PC-3 (cell line): ENCODE results near the gene FGGY.

Source experiments
- CTCF ChIP-seq: fragments of 300-600 bp; sonication (generic); conservative IDR thresholded peaks from 2 replicates; pipeline ENCODE4 v1.5.1; 2017; ENCODE audit warnings: antibody characterized with exemption, low read depth, mild to moderate bottlenecking, low read length
- EZH2 ChIP-seq: fragments of 300-600 bp; sonication (generic); IDR thresholded peaks from one replicate; pipeline ENCODE4 v1.6.1; 2017; ENCODE audit warnings: antibody characterized with exemption, mild to moderate bottlenecking, low read length; ENCODE audit not compliant: unreplicated experiment
- EZH2phosphoT487 ChIP-seq: fragments of 300-600 bp; sonication (generic); IDR thresholded peaks from 2 replicates; pipeline ENCODE4 v1.6.1; 2018; ENCODE audit warnings: mild to moderate bottlenecking, antibody characterized with exemption, low read length, borderline replicate concordance

- TF ChIP-seq CTCF (no peak), EZH2 (no peak), EZH2phosphoT487 (no peak)
These were observed 148.1 kb downstream of the FGGY start for GRCh38 chr1:59445040-59445439.
